Mucosa of rectum (tissue), 2 donors: ENCODE data around the gene OPHN1.
"Not testable (repeated sequence)": the region's sequence is repeated elsewhere in the genome, so short reads cannot be mapped to it uniquely, and the experiment has no call there.

Experiments used
- H3K27ac ChIP-seq, 2 donors: one replicate each; pipeline ENCODE4 v1.7.0; 2013; ENCODE audit warnings: inconsistent platforms in 2 of 2, low read depth in 2 of 2, low read length in 2 of 2
- H3K27me3 ChIP-seq, 2 donors: one replicate each; pipeline ENCODE4 v1.7.0; 2013; ENCODE audit warnings: low read length in 2 of 2; ENCODE audit not compliant: control insufficient read depth in 2 of 2, insufficient read depth in 2 of 2
- H3K36me3 ChIP-seq, 2 donors: one replicate each; pipeline ENCODE4 v1.7.0; 2013; ENCODE audit warnings: low read length in 2 of 2; ENCODE audit not compliant: control insufficient read depth in 2 of 2, insufficient read depth in 2 of 2
- H3K4me1 ChIP-seq, 2 donors: one replicate each; pipeline ENCODE4 v1.7.0; 2013; ENCODE audit warnings: low read length in 2 of 2, mild to moderate bottlenecking in 1 of 2; ENCODE audit not compliant: control insufficient read depth in 2 of 2, insufficient read depth in 2 of 2
- H3K4me3 ChIP-seq, 2 donors: one replicate each; pipeline ENCODE4 v1.7.0; 2013; ENCODE audit warnings: low read length in 2 of 2
- H3K9ac ChIP-seq, 2 donors: one replicate each; pipeline ENCODE4 v1.7.0; 2013; ENCODE audit warnings: low read length in 2 of 2, low read depth in 1 of 2, mild to moderate bottlenecking in 1 of 2
- H3K9me3 ChIP-seq, 2 donors: one replicate each; pipeline ENCODE4 v1.7.0; 2013; ENCODE audit warnings: low read length in 2 of 2; ENCODE audit not compliant: control insufficient read depth in 2 of 2
- donor health status: healthy.
- donor health status: Normal muscosa, but diverticular disease.

OPHN1 gene

DNA sequence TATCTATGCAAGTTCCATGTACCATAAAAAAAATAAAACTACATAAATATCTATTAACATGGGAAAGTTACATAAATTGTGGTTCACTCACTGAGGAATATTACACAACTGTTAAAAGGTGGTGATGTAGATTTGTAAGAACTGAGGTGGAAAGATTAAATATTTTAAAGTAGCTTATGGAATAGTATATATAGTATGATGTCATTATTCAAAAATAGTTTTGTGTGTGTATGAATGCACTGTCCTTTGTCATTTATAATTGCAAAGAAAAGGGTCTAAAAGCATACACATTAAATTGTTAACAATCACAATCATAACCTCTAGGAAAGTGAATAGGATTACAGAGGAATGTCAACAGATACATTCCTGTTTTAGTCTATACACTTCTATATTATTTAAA is 355.9 kb downstream of the OPHN1 start:
- Histone ChIP-seq H3K4me1 (no peaks in the 10 kb centered on the region), H3K4me3 (no peak overlapping the region), H3K9ac (no peak overlapping the region), H3K27ac (no peak overlapping the region), H3K27me3 (no peaks in the 10 kb centered on the region), H3K36me3 (no peaks in the 10 kb centered on the region), H3K9me3 (no peaks in the 10 kb centered on the region)

DNA sequence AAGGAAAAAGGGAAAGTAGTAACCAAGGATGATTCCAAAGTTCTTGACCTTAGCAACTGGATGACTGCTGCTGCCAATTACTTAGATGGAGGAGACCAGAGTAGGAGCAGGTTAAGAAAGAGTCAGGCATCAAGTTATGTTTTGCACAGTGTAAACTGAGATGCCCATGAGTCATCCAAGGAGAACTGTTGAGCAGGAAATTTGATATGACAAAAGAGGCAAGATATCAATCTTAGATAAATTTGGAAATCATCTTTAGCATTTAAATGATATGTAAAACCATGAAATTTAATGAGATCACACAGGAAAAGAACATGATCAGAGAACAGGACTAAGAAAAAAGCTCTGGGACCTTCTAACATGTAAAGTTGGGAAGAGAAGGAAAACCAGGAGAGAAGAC is 361.3 kb downstream of the OPHN1 start:
- H3K9me3 ChIP-seq: no peaks in the 10 kb centered on the region
- H3K9ac ChIP-seq: no peak overlapping the region
- H3K4me3 ChIP-seq: no peak overlapping the region
- H3K27me3 ChIP-seq: no peaks in the 10 kb centered on the region
- H3K4me1 ChIP-seq: no peaks in the 10 kb centered on the region
- no peaks in the 10 kb centered on the region for H3K36me3 ChIP-seq
- H3K27ac ChIP-seq: no peak overlapping the region

DNA sequence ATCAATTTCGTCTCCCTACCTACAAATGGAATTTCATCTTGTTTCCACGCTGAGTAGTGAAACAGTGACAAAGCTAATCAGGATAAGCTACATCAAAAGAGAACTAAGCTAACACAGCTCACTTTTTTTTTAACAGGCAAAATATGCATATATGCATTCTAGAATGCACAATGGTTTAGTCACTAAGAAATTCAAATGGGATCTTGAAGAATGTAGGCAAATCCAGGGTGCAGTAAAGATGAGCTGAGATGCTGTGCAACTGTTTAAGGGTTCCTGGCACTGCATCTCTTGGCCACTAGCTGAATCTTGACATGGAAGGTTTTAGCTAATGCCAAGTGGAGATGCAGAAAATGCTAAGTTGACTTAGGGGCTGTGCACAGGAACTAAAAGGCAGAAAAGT is 363.2 kb downstream of the OPHN1 start:
- H3K9ac ChIP-seq, H3K27me3 ChIP-seq, H3K4me3 ChIP-seq, H3K27ac ChIP-seq, H3K36me3 ChIP-seq, H3K9me3 ChIP-seq, H3K4me1 ChIP-seq: not testable (repeated sequence)

DNA sequence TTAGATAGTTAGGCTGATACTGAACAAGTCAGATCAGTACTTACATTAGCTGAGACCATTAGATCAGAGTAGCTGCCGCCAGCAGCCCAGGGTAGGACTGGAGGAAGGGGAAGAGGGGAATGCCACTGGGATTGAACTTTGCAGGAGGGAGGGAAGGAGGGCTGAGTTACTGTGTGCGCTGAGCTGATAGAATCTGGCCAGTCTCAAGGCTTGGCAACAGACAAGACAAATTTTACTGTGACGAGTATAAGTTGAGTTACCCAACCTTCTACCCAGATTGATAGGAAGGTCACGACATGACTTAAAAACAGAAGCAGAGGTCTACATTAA is 372.1 kb downstream of the OPHN1 start:
- H3K36me3 ChIP-seq: no peaks in the 10 kb centered on the region
- H3K9ac ChIP-seq: no peak overlapping the region
- H3K27ac ChIP-seq: no peak overlapping the region
- no peak overlapping the region for H3K4me3 ChIP-seq
- H3K27me3 ChIP-seq: peaks cover 0 to 5% of the 10 kb centered on the region in 2 donors
- H3K4me1 ChIP-seq: no peaks in the 10 kb centered on the region
- H3K9me3 ChIP-seq: no peaks in the 10 kb centered on the region

DNA sequence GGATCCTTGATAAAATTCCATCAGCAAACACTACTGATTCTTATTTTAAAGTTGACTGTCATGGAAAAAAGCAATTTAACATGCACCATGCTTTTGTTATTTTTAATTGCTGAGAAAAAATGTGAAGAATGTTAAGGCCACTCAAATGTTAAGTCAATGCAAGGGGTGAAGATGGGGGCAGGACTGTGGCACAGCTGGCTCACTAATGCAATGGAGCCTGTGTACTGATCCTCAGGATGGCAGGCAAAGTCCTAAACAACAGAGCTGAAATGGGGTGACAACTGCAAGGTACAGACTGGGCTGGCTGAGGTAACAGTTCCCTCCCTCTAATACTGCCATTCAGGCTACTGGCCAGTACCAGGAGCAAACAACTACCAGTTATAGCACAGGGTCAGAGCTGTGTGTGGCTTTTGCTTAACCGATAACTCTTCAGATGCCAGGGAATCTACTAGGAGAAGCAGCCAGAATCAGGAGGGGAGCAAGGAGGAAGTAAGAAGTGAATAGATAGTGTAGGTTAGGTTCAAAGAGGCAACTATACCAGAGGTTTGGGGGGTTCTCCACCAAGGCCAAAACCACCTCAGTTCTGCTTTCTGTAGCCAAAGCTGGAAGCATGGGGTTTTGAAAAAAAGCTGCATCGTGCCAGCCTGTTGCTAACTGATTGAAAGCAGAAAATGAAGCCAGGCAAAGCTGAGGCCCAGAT is 372.6 kb downstream of the OPHN1 start:
- Histone ChIP-seq H3K36me3 (no peaks in the 10 kb centered on the region), H3K9ac (no peak overlapping the region), H3K4me3 (no peak overlapping the region), H3K27ac (no peak overlapping the region), H3K4me1 (no peaks in the 10 kb centered on the region), H3K9me3 (no peaks in the 10 kb centered on the region), H3K27me3 (peaks cover 0 to 5% of the 10 kb centered on the region in 2 donors)

DNA sequence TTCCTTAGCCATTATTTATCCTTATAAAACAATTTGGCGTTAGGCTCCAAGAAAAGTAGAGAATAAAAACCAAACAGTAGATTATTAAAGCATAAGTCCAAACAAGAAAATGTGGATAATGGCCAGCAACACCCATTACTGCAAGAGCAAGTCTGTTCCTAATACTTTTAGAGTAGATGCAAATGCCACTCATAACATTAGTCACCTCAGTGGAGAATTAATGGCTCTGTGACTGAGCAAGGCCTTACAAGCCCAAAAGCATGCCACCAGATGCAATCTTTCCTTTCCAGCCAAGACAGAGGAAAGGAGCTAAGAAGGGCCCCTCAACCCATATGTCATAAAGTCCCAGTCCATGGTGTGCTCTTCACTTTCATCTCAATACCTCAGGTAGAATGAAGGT is 373.8 kb downstream of the OPHN1 start:
- Histone ChIP-seq H3K27me3 (peaks cover 0 to 5% of the 10 kb centered on the region in 2 donors), H3K36me3 (no peaks in the 10 kb centered on the region), H3K4me1 (no peaks in the 10 kb centered on the region), H3K27ac (no peak overlapping the region), H3K4me3 (no peak overlapping the region), H3K9me3 (no peaks in the 10 kb centered on the region), H3K9ac (no peak overlapping the region)

DNA sequence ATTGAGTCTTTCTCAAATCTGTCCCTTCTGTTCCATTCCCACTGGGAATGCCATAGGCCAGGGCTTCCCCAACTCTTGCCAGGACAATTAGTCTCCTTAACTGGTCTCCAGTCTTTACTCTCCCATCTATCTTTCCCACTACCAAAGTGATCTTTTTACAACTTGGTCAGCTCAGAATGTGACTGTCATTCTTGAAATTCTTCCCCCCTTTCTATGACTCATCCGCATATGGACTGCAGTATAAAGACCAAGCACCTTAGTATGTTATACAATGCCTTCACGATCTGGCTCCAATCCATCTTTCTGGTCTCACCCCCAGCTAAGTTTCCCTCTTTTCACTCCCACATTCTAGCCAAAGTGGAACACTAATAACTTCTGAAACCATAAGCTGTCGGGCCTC is 383.8 kb downstream of the OPHN1 start:
- H3K36me3 ChIP-seq: peaks cover 0 to 3% of the 10 kb centered on the region in 2 donors
- no peak overlapping the region for H3K27ac ChIP-seq
- H3K4me1 ChIP-seq: no peaks in the 10 kb centered on the region
- H3K9me3 ChIP-seq: no peaks in the 10 kb centered on the region
- H3K9ac ChIP-seq: no peak overlapping the region
- H3K27me3 ChIP-seq: no peaks in the 10 kb centered on the region
- no peak overlapping the region for H3K4me3 ChIP-seq

DNA sequence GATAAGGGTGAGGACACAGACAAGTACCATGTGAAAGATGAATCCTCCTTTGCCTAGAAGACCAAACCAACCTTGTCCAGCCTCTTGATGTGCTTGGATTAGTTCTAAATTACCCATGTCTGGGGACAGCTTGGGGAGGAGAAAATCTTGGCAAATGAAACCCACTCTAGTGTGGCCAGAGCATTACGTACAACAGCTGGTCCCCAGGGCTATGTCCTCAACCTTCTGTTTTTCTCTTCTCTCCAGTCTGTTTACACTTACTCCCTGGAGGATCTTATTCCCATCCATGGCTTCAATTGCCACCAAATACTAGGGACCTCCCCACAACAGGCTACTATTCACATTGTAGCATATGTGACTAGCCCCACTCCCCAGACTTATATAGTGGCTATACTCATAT is 384.5 kb downstream of the OPHN1 start:
- no peaks in the 10 kb centered on the region for H3K4me1 ChIP-seq
- no peaks in the 10 kb centered on the region for H3K9me3 ChIP-seq
- no peaks in the 10 kb centered on the region for H3K27me3 ChIP-seq
- H3K9ac ChIP-seq: no peak overlapping the region
- H3K27ac ChIP-seq: no peak overlapping the region
- peaks cover 0 to 3% of the 10 kb centered on the region in 2 donors for H3K36me3 ChIP-seq
- H3K4me3 ChIP-seq: no peak overlapping the region

DNA sequence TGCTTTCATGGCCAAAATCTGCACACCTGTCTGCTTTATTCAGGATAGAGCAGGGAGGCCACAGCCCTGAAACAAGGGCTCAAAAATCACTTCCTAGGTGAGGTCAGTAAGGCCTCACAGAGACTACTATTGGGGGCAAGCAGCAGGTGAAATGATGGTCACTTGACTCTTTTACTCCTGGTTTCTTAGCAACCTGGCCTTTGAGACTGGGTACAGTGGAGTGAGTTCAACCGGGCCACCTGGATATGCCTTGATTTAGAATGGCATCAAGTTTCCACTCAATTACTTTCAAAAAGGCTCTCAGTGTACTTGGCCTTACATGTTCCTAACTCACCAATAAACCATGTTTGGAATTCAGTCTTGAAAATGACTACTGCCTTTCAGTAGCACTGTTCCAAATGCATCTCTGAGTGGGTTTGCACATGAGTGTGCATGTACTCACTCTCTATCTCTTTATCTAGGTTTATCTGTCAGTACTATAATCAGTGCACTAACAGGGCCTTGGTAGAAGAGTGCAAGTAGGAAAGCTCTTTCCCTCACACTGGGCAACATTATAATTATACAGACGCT is 388.2 kb downstream of the OPHN1 start:
- Histone ChIP-seq H3K36me3 (peaks cover 0 to 3% of the 10 kb centered on the region in 2 donors), H3K4me1 (no peaks in the 10 kb centered on the region), H3K4me3 (no peak overlapping the region), H3K9me3 (no peaks in the 10 kb centered on the region), H3K27me3 (no peaks in the 10 kb centered on the region), H3K27ac (no peak overlapping the region), H3K9ac (no peak overlapping the region)

DNA sequence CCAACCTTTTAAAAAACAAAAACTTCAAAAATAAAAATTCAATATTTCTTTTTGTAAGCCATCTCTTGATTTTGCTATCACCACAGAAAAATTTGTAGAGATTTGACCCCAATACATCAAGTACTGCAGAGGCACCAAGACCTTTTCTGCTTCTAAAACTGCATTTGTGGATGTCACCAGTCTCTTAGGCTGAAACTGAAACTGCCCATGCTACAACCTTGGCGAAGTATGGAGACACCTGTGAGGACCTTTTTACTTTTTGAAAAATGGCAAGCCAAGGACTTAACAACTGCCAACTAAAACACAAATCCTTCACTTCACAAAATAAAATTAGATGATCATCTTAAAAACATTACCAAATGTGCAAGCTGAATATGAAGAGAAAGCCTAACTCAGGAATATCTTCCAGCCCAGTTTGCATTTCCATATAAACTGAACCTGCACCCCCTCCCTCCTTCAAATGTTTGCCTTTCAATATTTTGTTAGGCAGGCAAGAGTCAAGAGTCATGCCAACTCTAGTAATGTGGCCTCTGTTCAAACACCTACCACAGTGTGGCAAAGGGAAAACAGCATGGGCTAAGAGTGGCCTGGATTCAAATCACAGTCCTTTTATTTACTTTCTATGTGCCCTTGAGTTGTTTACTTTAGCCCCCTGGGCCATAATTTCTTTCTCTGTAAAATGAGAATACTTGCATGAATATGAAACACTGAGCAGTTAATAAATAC is 389.4 kb downstream of the OPHN1 start:
- Histone ChIP-seq H3K4me3 (no peak overlapping the region), H3K4me1 (no peaks in the 10 kb centered on the region), H3K27ac (no peak overlapping the region), H3K9me3 (no peaks in the 10 kb centered on the region), H3K27me3 (no peaks in the 10 kb centered on the region), H3K36me3 (peaks cover 0 to 3% of the 10 kb centered on the region in 2 donors), H3K9ac (no peak overlapping the region)
